HepG2 (cell line): ENCODE results near the gene NAB2. TPM values are rescaled to one million over a fixed set of nuclear protein-coding genes. Genes with fewer than 3 reads are reported as not detected.

Experiments used
- AGO2 ChIP-seq: fragments of 200-400 bp; formaldehyde crosslinking; optimal IDR thresholded peaks from 2 replicates; pipeline ENCODE3; 2017; ENCODE audit warnings: mild to moderate bottlenecking, low read depth, low read length, moderate library complexity
- AKNA ChIP-seq: sonication (generic); formaldehyde crosslinking; IDR thresholded peaks from 2 replicates; pipeline ENCODE4 v1.4.0; 2020; ENCODE audit warnings: missing genetic modification reagents, borderline replicate concordance
- BCL6 ChIP-seq: IDR thresholded peaks from 2 replicates; pipeline ENCODE4 v1.6.1; 2016; ENCODE audit warnings: missing genetic modification reagents, missing compliant biosample characterization
- CENPBD1 ChIP-seq: sonication (generic); formaldehyde crosslinking; IDR thresholded peaks from 2 replicates; pipeline ENCODE4 v1.8.0; 2022; ENCODE audit warnings: missing genetic modification reagents, low read depth, mild to moderate bottlenecking, borderline replicate concordance
- ELK4 ChIP-seq: sonication (generic); formaldehyde crosslinking; IDR thresholded peaks from 2 replicates; pipeline ENCODE4 v1.9.0; 2021; ENCODE audit warnings: missing genetic modification reagents, borderline replicate concordance
- HNF4G ChIP-seq, 2 experiments: sonication (generic) in 1 of 2; formaldehyde crosslinking in 1 of 2; IDR thresholded peaks; 2 replicates each; pipeline versions ENCODE4 v1.4.0 to v1.6.1; 2011 to 2020; ENCODE audit warnings: borderline replicate concordance in 2 of 2, low read depth in 2 of 2, mild to moderate bottlenecking in 2 of 2, low read length in 1 of 2, missing genetic modification reagents in 1 of 2, moderate library complexity in 1 of 2
- NR1H2 ChIP-seq: sonication (generic); formaldehyde crosslinking; IDR thresholded peaks from 2 replicates; pipeline ENCODE4 v1.8.1; 2022; ENCODE audit warnings: low read depth, missing genetic modification reagents, borderline replicate concordance
- TEF ChIP-seq: sonication (generic); formaldehyde crosslinking; IDR thresholded peaks from 2 replicates; pipeline ENCODE4 v1.5.0; 2020; ENCODE audit warnings: missing genetic modification reagents
- ZEB1 ChIP-seq: IDR thresholded peaks from 2 replicates; pipeline ENCODE4 v1.6.1; 2012; ENCODE audit warnings: mild to moderate bottlenecking, low read depth, inconsistent platforms; ENCODE audit not compliant: insufficient replicate concordance
- ZFP36 ChIP-seq: fragments of 150-350 bp; IDR thresholded peaks from 2 replicates; pipeline ENCODE4 v1.6.1; 2018; ENCODE audit warnings: borderline replicate concordance, low read length, low read depth; ENCODE audit not compliant: partially characterized antibody
- ZNF225 ChIP-seq: sonication (generic); formaldehyde crosslinking; IDR thresholded peaks from 2 replicates; pipeline ENCODE4 v1.4.0; 2020; ENCODE audit warnings: mild to moderate bottlenecking, missing genetic modification reagents
- ZNF326 ChIP-seq: sonication (generic); formaldehyde crosslinking; IDR thresholded peaks from 2 replicates; pipeline ENCODE4 v1.4.0; 2020; ENCODE audit warnings: missing genetic modification reagents, borderline replicate concordance
- ZNF354B ChIP-seq: sonication (generic); formaldehyde crosslinking; IDR thresholded peaks from 2 replicates; pipeline ENCODE4 v1.8.0; 2022; ENCODE audit warnings: mild to moderate bottlenecking, missing genetic modification reagents
- ZNF572 ChIP-seq: sonication (generic); formaldehyde crosslinking; IDR thresholded peaks from 2 replicates; pipeline ENCODE4 v1.5.1; 2020; ENCODE audit warnings: mild to moderate bottlenecking, missing genetic modification reagents
- ZNF678 ChIP-seq: sonication (generic); formaldehyde crosslinking; IDR thresholded peaks from 2 replicates; pipeline ENCODE4 v1.4.0; 2020; ENCODE audit warnings: mild to moderate bottlenecking, missing genetic modification reagents
- ZNF780A ChIP-seq: sonication (generic); formaldehyde crosslinking; IDR thresholded peaks from 2 replicates; pipeline ENCODE4 v1.8.0; 2022; ENCODE audit warnings: mild to moderate bottlenecking, missing genetic modification reagents, moderate library complexity
- polyA plus RNA-seq, 8 experiments: library from polyadenylated mRNA; depleted of rRNA in 3 of 8; stranded (reverse) in 7 of 8; unstranded in 1 of 8; fragments of >200 nt; fragmentation: Illumina TruSeq in 4 of 8; extraction: Trizol in 4 of 8; gene quantifications; 2 replicates each; pipeline versions ENCODE4 v1.2.1 to v1.2.3, GENCODE V29; 2011 to 2016; ENCODE audit warnings: low read depth in 4 of 8, missing spikeins in 1 of 8, mixed read lengths in 1 of 8; ENCODE audit not compliant: insufficient read depth in 1 of 8
- total RNA-seq, 5 experiments: library from RNA; depleted of rRNA; stranded (reverse); fragments of >200 nt; fragmentation: Illumina TruSeq; extraction: Trizol; gene quantifications; 2 replicates each; pipeline ENCODE4 v1.2.3, GENCODE V29; 2016; ENCODE audit warnings: low read depth in 1 of 5

NAB2 gene
- total and polyA plus RNA-seq, 2 of the 13 experiments (the other 11 are each of a cell fraction or from before 2014, with no cell fraction given): 11.7 to 12.9 TPM

- no peak for TF ChIP-seq AGO2
- no peak for TF ChIP-seq ZEB1
- TF ChIP-seq AKNA (CRISPR knock-in tag): no peak
- TF ChIP-seq NR1H2 (CRISPR knock-in tag): no peak
- TF ChIP-seq TEF (CRISPR knock-in tag): no peak
- 0 out of 2 replicates have a peak, but pooled peaks have one; percentile 48 for TF ChIP-seq ZNF326 (CRISPR knock-in tag)
- TF ChIP-seq ZNF225 (CRISPR knock-in tag): 0 out of 2 replicates have a peak, but pooled peaks have one; percentile 29
- TF ChIP-seq ZNF572: no peak
- TF ChIP-seq BCL6 (CRISPR knock-in tag): peak; percentile 34; the same call in 1 of the 2 replicates
- TF ChIP-seq ZNF354B: no peak
- TF ChIP-seq ELK4 (CRISPR knock-in tag): no peak
- TF ChIP-seq ZNF678 (CRISPR knock-in tag): no peak
- TF ChIP-seq ZFP36: no peak
- no peak for TF ChIP-seq ZNF780A (CRISPR knock-in tag)
- TF ChIP-seq CENPBD1: no peak
- peak; percentile 67; the same call in 1 of the 2 replicates for TF ChIP-seq HNF4G (IDR thresholded peaks at IDR 0.05; ENCODE audit: borderline replicate concordance, low read depth, low read length)
- TF ChIP-seq HNF4G (CRISPR knock-in tag; IDR thresholded peaks at IDR 0.05; ENCODE audit: borderline replicate concordance, low read depth): peak; percentile 94
Measured at GRCh38 chr12:57101892-57102695, 13.2 kb downstream of the NAB2 start (continued).
